Measurements from ENCODE around the gene NUFIP1.

GRCh38 chr13:44895264-44895952, 93.9 kb downstream of the NUFIP1 start:
- no peak for TF ChIP-seq POLR2AphosphoS5 (IDR thresholded peaks at IDR 0.05)
- TF ChIP-seq CTCF (IDR thresholded peaks at IDR 0.05): no peak

All from transverse colon (tissue), 4 donors.